PC-3 (cell line): ENCODE data around the gene SPEF2. TPM values are rescaled to one million over a fixed set of nuclear protein-coding genes. Genes with fewer than 3 reads are reported as not detected.

ENCODE experiments used
- ATAC-seq: fragments of 200-7000 bp; cut with Tn5 transposase; 2 replicates; pipeline ENCODE4 v1.9.1; 2020; ENCODE audit warnings: mild to moderate bottlenecking, moderate library complexity
- BruUV-seq: library from RNA; stranded (reverse); fragments of 400-500 nt; replicated peaks from 2 replicates; lab custom pipeline; 2021; lab: Mats Ljungman, UMichigan
- CTCF ChIA-PET: fragments of 300-600 bp; sonication (Branson Sonifier 250); formaldehyde crosslinking; loops from one replicate; lab custom pipeline; 2022; ENCODE audit warnings: antibody characterized with exemption; lab: Charles Lee
- POLR2A ChIA-PET: fragments of 300-600 bp; sonication (Branson Sonifier 250); formaldehyde crosslinking; loops from one replicate; lab custom pipeline; 2022; ENCODE audit warnings: antibody characterized with exemption; ENCODE audit not compliant: unreplicated experiment; lab: Charles Lee
- DNase-seq: peaks from one replicate; pipeline ENCODE4 v3.0.0-alpha.2; 2015
- H2AFZ ChIP-seq: fragments of 300-600 bp; sonication (generic); 2 replicates; pipeline ENCODE4 v1.6.0; 2016; ENCODE audit warnings: antibody characterized with exemption, low read length
- H3F3A ChIP-seq: fragments of 300-600 bp; sonication (generic); one replicate; pipeline ENCODE4 v1.6.0; 2017; ENCODE audit warnings: antibody characterized with exemption, low read length, control low read depth, mild to moderate bottlenecking; ENCODE audit not compliant: unreplicated experiment
- H3K27ac ChIP-seq: fragments of 300-600 bp; sonication (generic); 2 replicates; pipeline ENCODE4 v1.5.1; 2016; ENCODE audit warnings: mild to moderate bottlenecking, low read length
- H3K27me3 ChIP-seq: fragments of 300-600 bp; sonication (generic); 2 replicates; pipeline ENCODE4 v1.6.1; 2016; ENCODE audit warnings: low read length, mixed read lengths
- H3K36me3 ChIP-seq: fragments of 300-600 bp; sonication (generic); 2 replicates; pipeline ENCODE4 v1.6.1; 2016; ENCODE audit warnings: low read depth, mixed run types, low read length, mixed read lengths
- H3K4me1 ChIP-seq: fragments of 300-600 bp; sonication (generic); 2 replicates; pipeline ENCODE4 v1.5.1; 2016; ENCODE audit warnings: low read length; ENCODE audit not compliant: insufficient read depth
- H3K4me2 ChIP-seq: fragments of 300-600 bp; sonication (generic); 2 replicates; pipeline ENCODE4 v1.6.0; 2016; ENCODE audit warnings: low read length
- H3K4me3 ChIP-seq: fragments of 300-600 bp; sonication (generic); 2 replicates; pipeline ENCODE4 v1.5.1; 2016; ENCODE audit warnings: mild to moderate bottlenecking, low read length, mixed read lengths
- H3K79me2 ChIP-seq: fragments of 300-600 bp; sonication (generic); 2 replicates; pipeline ENCODE4 v1.6.1; 2017; ENCODE audit warnings: low read length, mixed read lengths
- H3K9ac ChIP-seq: fragments of 300-600 bp; sonication (generic); 2 replicates; pipeline ENCODE4 v1.6.0; 2016; ENCODE audit warnings: mild to moderate bottlenecking, low read length
- H3K9me2 ChIP-seq: fragments of 300-600 bp; sonication (generic); replicated peaks from 2 replicates; pipeline ENCODE4 v1.6.1; 2016; ENCODE audit warnings: mixed run types, low read length, mixed read lengths
- H3K9me3 ChIP-seq: fragments of 300-600 bp; sonication (generic); 2 replicates; pipeline ENCODE4 v1.6.1; 2016; ENCODE audit warnings: low read length, mixed read lengths
- H4K20me1 ChIP-seq: fragments of 300-600 bp; sonication (generic); 2 replicates; pipeline ENCODE4 v1.6.1; 2016; ENCODE audit warnings: low read length, mixed read lengths
- EZH2 ChIP-seq: fragments of 300-600 bp; sonication (generic); IDR thresholded peaks from one replicate; pipeline ENCODE4 v1.6.1; 2017; ENCODE audit warnings: antibody characterized with exemption, mild to moderate bottlenecking, low read length; ENCODE audit not compliant: unreplicated experiment
- EZH2phosphoT487 ChIP-seq: fragments of 300-600 bp; sonication (generic); IDR thresholded peaks from 2 replicates; pipeline ENCODE4 v1.6.1; 2018; ENCODE audit warnings: mild to moderate bottlenecking, antibody characterized with exemption, low read length, borderline replicate concordance
- intact Hi-C: fragments of 100-400 bp; cut with micrococcal nuclease; formaldehyde crosslinking; loops from 2 replicates; pipeline ENCODE4 v1.9.0; 2023
- total RNA-seq: library from RNA; depleted of rRNA; stranded (reverse); fragments of >200 nt; gene quantifications from 2 replicates; pipeline ENCODE4 v1.2.3, GENCODE V29; 2014
- TF ChIP-seq, protein P1 (sequence below): fragments of 300-600 bp; sonication (generic); conservative IDR thresholded peaks from 2 replicates; pipeline ENCODE4 v1.5.1; 2017; ENCODE audit warnings: antibody characterized with exemption, low read depth, mild to moderate bottlenecking, low read length

Gene SPEF2
- total RNA-seq, 1 experiment from 2014 or later: 2.3 TPM

DNA sequence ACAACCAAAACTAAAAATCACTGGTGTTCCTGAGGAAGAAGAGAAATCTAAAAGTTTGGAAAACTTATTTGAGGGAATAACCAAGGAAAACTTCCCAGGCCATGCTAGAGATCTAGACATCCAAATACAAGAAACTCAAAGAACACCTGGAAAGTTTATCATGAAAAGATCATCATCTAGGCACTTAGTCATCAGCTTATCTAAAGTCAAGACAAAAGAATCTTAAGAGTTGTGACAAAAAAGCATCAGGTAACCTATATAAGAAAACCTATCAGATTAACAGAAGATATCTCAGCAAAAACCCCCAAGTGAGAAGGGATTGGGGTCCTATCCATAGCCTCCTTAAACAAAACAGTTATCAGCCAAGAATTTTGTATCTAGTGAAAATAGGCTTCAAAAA is 17.1 kb upstream of the SPEF2 start:
- intact Hi-C loops: no loop called here
- TF ChIP-seq EZH2: no peak
- TF ChIP-seq, protein P1, sequence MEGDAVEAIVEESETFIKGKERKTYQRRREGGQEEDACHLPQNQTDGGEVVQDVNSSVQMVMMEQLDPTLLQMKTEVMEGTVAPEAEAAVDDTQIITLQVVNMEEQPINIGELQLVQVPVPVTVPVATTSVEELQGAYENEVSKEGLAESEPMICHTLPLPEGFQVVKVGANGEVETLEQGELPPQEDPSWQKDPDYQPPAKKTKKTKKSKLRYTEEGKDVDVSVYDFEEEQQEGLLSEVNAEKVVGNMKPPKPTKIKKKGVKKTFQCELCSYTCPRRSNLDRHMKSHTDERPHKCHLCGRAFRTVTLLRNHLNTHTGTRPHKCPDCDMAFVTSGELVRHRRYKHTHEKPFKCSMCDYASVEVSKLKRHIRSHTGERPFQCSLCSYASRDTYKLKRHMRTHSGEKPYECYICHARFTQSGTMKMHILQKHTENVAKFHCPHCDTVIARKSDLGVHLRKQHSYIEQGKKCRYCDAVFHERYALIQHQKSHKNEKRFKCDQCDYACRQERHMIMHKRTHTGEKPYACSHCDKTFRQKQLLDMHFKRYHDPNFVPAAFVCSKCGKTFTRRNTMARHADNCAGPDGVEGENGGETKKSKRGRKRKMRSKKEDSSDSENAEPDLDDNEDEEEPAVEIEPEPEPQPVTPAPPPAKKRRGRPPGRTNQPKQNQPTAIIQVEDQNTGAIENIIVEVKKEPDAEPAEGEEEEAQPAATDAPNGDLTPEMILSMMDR: no peak
- TF ChIP-seq EZH2phosphoT487: no peak
- Histone ChIP-seq H3K79me2 (no peaks in the 10 kb centered on the region), H3K9me3 (no peaks in the 10 kb centered on the region), H3K4me2 (no peak overlapping the region), H2AFZ (no peak overlapping the region), H4K20me1 (no peaks in the 10 kb centered on the region), H3K9me2 (no peaks in the 10 kb centered on the region), H3K4me1 (no peaks in the 10 kb centered on the region), H3F3A (no peaks in the 10 kb centered on the region), H3K27me3 (no peaks in the 10 kb centered on the region), H3K36me3 (no peaks in the 10 kb centered on the region), H3K4me3 (no peak overlapping the region), H3K27ac (no peak overlapping the region), H3K9ac (no peak overlapping the region)
- no TSS peak for BruUV-seq
- DNase-seq (no peak), ATAC-seq (no peak)
- ChIA-PET CTCF (interaction anchor here (0.7 kb wide), 1 partner anchor 325 kb away, joined by 5 read pairs; no protein-coding TSS in a partner anchor), POLR2A (no interaction called here)

DNA sequence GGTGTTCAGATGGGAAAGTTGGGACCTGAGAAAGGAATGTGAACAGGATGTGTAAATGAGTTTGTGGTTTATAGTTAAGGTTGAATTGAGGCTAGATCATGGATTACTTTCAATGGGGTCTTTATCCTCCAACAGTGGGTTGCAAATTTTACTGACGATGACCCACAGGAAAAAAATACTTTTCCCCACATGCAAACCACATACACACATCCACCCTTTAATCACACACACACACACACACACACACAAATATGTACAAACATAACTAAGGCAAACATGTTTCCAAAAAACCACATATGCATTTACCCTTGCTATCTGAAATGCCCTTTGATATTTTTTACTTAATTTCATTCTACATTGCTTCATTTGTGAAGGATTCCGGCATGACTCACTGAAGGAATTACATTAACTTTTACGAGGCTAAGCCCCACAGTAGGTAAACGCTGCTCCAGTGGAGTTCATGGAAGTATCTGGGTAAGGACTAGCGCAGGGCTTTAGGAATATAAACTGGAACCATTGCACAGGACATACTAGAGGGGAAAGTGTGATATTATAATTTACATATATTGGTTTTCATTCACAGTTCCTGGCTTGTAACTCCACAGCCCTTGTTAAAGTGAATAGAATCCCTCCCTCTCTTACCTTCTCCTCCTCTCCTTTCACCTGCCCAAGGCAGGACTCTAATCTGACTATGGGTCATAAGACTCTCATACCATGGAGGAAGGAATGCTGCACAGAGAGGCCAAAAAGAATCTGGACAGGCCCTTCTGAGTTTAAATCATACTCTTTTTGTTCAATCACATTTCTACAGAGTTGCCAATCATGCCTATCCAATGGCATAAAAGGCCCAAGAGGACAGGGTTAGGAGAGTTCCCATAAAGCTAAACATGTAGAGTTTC is 8.5 kb upstream of the SPEF2 start:
- BruUV-seq: TSS peak; percentile 69
- H3K27me3 ChIP-seq: no peaks in the 10 kb centered on the region
- H3K4me2 ChIP-seq: peak overlapping the region; percentile 49
- no peak overlapping the region for H2AFZ ChIP-seq
- no peak overlapping the region for H3K9ac ChIP-seq
- no peaks in the 10 kb centered on the region for H3K36me3 ChIP-seq
- POLR2A ChIA-PET: no interaction called here
- TF ChIP-seq, protein P1: no peak
- TF ChIP-seq EZH2 (no peak), EZH2phosphoT487 (no peak)
- no peaks in the 10 kb centered on the region for H3K79me2 ChIP-seq
- peak overlapping the region; percentile 13; the same call in 1 of the 2 replicates for H3K4me3 ChIP-seq
- CTCF ChIA-PET: no interaction called here
- intact Hi-C loops: loop anchor here (2.0 kb wide), 2 partner anchors 134 to 168 kb away; no protein-coding TSS in a partner anchor
- peak overlapping the region; percentile 67 for H3K27ac ChIP-seq
- H4K20me1 ChIP-seq: no peaks in the 10 kb centered on the region
- ATAC-seq: peak; percentile 99
- no peaks in the 10 kb centered on the region for H3F3A ChIP-seq
- no peaks in the 10 kb centered on the region; the same call in 1 of the 2 replicates for H3K9me3 ChIP-seq
- no peaks in the 10 kb centered on the region; the same call in 1 of the 2 replicates for H3K9me2 ChIP-seq
- peak; percentile 90 for DNase-seq
- peaks cover 19% of the 10 kb centered on the region for H3K4me1 ChIP-seq
